Stimulated activated CD8-positive, alpha-beta memory T cell treated with anti-CD3 and anti-CD28 coated beads, Interleukin-12 subunit alpha, Interleukin-12 subunit beta, amount 100 ng/mL, for 24 hours (primary cell): ENCODE measurements around the gene MRPL58.
"Not testable (repeated sequence)": the region's sequence is repeated elsewhere in the genome, so short reads cannot be mapped to it uniquely, and the experiment has no call there.

Experiments used
- DNase-seq: peaks from one replicate; pipeline ENCODE4 v3.0.0-alpha.2; 2020; ENCODE audit errors: extremely low read depth

Gene MRPL58

GRCh38 chr17:75012346-75013091 is at the start of gene MRPL58:
Gene MRPL58, plus strand, starts transcription at chr17:75012670. Its CDS starts 17 bp downstream, at chr17:75012687.
- DNase-seq: peak; percentile 60

DNA sequence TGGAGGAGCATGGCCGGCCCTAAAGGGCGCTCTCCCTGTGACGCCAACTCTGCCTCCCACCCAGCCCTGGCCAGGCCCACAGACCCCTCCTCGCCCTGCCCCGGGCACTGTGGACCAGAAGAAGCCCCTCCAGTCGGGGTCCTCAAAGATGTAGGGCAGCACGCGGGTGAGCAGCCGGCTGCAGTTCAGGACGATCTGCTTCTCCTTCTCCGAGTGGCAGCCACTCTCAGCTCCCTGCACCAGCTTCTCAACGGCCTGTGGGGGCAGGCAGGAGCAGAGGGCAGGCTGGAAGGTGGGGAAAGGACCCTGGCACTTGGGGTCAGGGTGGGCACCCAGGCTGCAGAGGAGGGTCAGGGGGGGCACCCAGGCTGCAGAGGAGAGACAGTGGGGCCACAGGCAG is 48.8 kb upstream of the MRPL58 start:
- no peak for DNase-seq

GRCh38 chr17:74964246-74964761 is 48.2 kb upstream of the MRPL58 start:
- DNase-seq: no peak

- DNase-seq: no peak
Measured at GRCh38 chr17:74964988-74965622, 47.4 kb upstream of the MRPL58 start.

DNA sequence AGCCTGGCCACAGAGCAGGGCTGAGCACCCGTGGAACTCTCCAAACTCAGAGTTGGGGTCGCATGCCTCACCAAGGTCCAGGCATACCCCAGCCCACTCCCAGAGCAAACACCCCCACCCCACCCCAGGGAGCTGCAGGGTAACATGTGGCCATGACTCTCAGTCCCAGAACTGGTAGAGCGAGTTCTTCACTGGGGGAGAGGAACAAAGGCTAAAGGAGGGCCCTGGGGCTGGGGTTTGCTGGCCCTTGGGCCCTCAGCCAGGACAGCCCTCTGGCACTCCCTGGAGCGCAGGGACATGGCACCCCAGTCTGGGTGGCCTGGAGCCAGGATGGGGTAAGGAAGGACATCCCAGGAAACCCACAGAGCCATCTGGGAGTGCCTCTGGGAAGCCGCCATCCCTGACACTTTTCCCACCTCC is 44.1 kb upstream of the MRPL58 start:
- DNase-seq: no peak

DNA sequence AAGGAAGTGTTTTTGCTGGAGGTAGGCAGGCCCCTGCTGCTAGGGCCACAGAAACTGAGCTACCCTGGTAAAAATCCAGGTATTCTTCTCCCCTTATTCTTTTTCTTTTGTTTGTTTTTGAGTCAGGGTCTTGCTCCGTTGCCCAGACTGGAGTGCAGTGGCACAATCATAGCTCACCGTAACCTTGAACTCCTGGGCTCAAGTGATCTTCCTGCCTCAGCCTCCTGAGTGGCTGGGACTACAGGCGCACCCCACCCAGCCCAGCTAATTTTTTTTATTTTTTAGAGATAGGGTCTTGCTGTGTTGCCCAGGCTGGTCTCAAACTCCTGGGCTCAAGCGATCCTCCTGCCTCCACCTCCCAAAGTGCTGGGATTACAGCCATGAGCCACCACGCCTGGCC is 43.0 kb upstream of the MRPL58 start:
- not testable (repeated sequence) for DNase-seq

GRCh38 chr17:74970395-74970794 is 42.1 kb upstream of the MRPL58 start:
- DNase-seq: no peak

- DNase-seq: no peak
Measured at GRCh38 chr17:74971069-74971841, 41.2 kb upstream of the MRPL58 start.

GRCh38 chr17:74971842-74972106 is 40.7 kb upstream of the MRPL58 start:
- no peak for DNase-seq

GRCh38 chr17:74972107-74972972 is 40.1 kb upstream of the MRPL58 start, which contains the start of gene HID1:
Gene HID1, minus strand, starts transcription at chr17:74972759. Its CDS starts 103 bp downstream, at chr17:74972656.
- peak; percentile 44 for DNase-seq

DNA sequence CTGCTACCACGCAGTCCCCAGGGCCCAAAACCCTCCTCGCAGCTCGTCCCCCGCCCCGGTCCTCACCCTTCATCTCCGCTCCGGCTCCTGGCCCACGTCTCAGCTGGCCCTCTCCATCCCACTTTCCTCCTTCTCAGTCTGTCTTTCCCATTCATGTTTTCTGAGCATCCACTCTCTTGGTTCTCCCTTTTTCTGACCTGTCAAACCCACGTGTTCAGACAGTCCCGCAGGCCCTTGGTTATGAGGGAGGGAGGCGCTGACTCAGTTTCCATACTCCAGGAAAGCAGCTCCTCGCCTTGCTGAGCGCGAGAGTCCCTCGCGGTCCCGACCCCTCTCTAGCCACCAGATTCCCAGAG is 39.5 kb upstream of the MRPL58 start:
- no peak for DNase-seq

DNA sequence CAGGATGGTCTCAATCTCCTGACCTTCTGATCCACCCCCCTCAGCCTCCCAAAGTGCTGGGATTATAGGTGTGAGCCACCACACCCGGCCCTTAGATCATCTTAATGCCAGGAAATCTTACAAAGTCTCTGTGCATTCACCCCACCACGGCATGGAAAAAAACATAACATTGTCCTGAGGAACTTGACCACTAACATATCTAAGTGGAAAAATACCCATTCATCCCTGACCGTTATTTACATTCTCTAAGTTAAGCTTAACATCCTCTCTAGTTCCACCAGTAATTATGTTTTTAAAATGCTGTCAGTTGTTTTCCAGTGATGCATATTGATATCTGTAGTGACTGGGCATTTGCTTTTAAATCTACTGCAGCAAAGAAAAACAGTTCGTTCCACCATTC is 36.5 kb upstream of the MRPL58 start:
- DNase-seq: no peak

- no peak for DNase-seq
Measured at GRCh38 chr17:74977802-74978201, 34.7 kb upstream of the MRPL58 start.

DNA sequence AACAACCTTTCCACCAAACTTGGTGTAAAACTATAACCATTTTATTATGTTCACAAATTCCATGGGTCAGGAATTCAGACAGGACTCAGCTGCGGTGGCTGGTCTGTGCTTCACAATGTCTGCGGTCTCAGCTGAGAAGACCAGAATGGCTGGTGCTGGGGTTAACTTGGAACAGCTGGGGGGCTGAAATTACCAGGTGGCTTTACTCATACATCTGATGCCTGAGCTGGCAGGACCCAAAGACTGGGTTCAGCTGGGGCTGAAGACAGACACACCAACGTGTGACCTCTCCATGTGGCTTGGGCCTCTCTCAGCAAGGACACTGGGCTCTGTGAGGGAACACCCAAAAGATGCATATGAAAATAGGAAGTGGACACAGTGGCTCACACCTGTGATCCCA is 34.2 kb upstream of the MRPL58 start:
- DNase-seq: no peak

DNA sequence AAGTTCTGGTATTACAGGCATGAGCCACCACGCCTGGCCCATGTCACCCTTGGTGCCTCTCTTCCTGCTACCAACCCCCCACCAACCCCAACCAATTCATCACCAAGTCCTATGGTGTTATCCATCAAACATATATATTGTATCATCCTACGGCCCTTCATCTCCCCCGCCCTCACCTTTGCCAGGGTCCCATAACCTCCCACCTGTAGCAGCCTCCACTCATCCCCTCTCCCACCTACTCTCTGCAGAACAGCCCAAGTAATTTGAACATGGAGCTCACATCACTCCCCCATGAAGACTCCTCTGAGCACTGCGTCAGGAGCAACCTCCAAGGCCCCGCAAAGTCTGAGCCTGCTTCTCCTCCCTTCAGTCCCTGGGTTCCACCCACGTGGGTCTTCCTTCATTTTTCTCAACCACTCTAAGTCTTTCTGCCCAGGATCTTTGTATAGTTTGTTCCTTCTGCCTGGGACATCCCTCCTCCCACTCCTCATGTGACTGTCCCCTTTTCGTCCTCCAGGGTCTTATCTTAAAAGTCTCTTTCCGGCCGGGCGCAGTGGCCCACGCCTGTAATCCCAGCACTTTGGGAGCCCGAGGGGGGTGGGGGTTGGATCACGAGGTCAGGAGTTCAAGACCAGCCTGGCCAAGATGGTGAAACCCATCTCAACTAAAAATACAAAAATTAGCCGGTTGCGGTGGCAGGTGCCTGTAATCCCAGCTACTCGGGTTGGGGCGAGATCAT is 32.9 kb upstream of the MRPL58 start:
- DNase-seq: no peak

DNA sequence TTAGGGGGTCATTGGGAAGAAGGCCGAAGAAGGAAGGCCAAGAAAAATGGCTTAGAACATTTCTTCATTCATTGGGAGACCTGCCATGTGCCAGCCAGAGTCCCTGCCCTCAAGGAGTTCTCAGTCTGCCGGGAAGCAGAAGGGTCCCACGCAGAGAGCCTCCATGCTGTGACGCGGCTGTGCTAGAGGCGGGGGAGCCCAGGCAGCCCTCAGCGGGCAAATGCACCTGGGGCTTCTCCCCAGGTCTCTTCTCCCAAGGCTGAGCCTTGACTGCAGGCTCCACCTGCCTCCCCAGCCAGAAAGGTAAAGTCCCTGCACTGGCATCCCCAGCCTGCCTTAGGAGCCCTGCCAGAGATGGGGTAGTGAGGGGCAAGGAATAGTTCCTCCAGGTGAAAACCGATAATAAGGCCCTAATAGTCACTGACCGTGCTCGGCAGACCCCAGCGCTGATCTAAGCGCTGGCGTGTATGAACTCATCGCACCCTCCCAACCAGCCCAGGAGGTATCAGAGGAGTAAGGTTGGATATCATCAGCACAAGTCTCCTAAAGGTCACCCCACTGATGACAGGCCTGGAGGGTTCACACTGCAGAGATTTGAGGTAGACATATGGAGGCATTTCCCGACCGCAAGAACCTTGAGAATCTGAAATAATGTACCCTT is 31.0 kb upstream of the MRPL58 start:
- no peak for DNase-seq

GRCh38 chr17:74981979-74982662 is 30.3 kb upstream of the MRPL58 start:
- DNase-seq: peak; percentile 52

- not testable (repeated sequence) for DNase-seq
Measured at GRCh38 chr17:74982663-74983313, 29.7 kb upstream of the MRPL58 start.

- no peak for DNase-seq
Measured at GRCh38 chr17:74986206-74986576, 26.3 kb upstream of the MRPL58 start.
